GM18861 (cell line): ENCODE results near the gene ZNF710.

Experiments
- ATAC-seq: cut with Tn5 transposase; IDR thresholded peaks from one replicate; pipeline ENCODE4 v1.9.1; 2021; ENCODE audit not compliant: unreplicated experiment

ZNF710 gene

DNA sequence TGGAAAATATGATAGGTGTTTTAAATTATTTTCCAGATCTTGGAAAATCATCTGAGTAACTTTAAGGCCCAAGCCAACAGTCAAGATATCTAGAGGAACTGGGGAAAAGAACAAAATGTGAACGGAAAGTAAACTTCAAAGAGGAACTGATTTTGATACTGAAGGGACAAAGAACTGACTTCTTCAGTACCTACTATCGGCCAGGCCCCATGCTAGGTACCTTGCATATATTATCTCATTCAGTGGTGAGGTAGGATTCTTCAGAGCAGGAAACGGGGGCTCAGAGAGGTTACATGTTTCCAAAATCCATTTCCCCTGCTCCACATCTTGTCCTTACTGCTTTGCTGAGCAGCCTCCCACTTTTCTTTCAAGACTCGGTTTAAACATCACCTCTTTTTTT, 9.8 kb upstream of the ZNF710 start:
- no peak for ATAC-seq

GRCh38 chr15:89993349-89993748, 7.8 kb upstream of the ZNF710 start:
- no peak for ATAC-seq

DNA sequence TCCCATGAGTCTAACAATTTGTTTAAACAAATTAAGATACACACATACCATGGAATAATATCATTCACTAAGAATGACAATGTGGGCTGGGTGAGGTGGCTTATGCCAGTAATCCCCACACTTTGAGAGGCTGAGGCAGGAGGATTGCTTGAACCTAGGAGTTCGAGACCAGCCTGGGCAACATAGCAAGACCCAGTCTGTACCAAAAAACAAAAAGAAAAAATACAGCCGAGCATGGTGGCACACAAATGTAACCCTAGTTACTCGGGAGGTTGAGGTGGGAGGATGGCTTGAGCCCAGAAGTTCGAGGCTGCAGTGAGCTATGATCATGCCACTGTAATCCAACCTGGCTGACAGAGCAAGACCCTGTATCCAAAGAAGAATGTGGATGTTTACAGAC, 4.0 kb upstream of the ZNF710 start:
- ATAC-seq = no peak

GRCh38 chr15:89998141-89998661, 2.9 kb upstream of the ZNF710 start:
- ATAC-seq = no peak

GRCh38 chr15:89998923-89999675, 2.0 kb upstream of the ZNF710 start:
- ATAC-seq = no peak

- no peak for ATAC-seq
Measured at GRCh38 chr15:89999676-90000185, 1.4 kb upstream of the ZNF710 start.

- ATAC-seq = no peak
Measured at GRCh38 chr15:90000186-90001001, 730 bp upstream of the ZNF710 start.

GRCh38 chr15:90001683-90002427, 731 bp downstream of the ZNF710 start:
- ATAC-seq = no peak

GRCh38 chr15:90002428-90002844, 1.3 kb downstream of the ZNF710 start:
- no peak for ATAC-seq

DNA sequence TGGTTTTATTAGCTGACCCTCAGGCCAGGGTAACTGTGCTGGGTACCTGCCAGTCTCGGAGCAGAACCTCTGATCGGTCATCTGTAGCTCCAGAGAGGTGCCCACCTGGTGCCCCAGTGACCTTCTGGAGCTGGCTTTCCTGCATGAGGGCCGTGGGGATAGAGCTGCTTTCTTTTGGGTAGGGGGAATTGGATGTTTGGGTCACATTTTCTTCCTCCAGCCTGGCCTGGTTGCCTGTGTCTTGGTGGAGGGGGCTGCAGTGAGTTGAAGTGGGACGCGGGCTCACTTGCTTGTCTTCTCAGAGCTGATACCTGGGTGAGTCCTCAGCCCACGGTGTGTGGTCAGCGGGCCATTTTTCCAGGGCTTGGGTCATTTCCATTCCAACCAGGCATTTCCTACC, 2.6 kb downstream of the ZNF710 start:
- ATAC-seq = no peak

DNA sequence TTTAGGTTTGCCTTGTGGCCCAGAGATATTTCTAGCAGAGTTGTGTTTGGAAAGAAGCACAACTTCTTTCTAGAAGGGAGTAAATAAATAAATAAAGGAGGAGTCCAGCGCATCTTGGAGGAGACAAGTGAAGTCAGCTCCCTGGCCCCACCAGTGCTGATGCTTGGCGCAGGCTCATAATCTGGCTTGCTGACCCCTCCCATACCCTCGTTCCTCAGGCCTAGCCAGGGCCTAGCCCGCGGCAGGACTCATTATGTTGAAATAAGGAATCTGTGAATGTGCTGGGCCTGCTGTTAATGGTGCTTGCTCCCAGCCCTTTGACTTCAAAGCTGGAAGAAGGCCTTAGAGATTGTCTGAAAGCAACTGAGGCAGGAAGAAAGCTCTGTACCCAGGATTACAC, 3.1 kb downstream of the ZNF710 start:
- no peak for ATAC-seq

DNA sequence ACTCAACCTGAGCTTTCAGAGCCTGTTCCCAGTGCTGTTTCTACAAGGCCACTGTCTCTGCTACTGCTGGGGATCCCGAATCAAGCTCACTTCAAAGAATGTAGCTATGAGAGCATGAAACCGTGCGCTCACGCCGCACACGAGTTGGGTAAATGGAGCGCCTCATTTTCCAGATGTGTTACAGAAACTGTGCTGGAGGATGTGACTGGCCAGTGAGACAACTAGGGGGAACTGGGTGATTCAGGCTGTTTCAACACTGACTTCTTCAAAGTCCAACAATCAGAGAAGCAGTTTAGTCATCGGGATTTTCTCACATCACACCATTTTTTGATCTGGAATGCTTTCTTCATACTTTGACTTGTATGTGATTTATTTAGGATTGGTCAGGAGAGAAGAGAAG, 3.5 kb downstream of the ZNF710 start:
- ATAC-seq = no peak

GRCh38 chr15:90006217-90007075, 5.3 kb downstream of the ZNF710 start:
- ATAC-seq = no peak

DNA sequence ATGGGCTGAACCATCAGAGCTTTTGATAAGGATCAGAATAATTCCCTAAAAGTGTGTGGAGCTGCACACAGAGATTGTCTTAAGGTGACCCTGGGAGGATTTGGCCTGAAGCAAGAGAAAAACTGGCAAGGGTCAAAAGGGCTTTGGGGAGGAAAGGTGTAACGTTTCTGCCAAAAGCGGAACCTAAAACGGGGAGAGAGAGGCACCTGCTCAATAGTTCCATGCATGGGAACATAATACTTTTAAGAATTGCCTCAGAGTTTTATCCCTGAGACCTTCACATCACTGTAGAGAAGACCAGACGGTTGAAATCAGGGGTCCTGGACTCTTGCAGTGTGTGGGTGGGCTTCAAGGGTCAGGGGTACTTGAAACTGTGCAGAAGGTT, 5.9 kb downstream of the ZNF710 start:
- no peak for ATAC-seq

DNA sequence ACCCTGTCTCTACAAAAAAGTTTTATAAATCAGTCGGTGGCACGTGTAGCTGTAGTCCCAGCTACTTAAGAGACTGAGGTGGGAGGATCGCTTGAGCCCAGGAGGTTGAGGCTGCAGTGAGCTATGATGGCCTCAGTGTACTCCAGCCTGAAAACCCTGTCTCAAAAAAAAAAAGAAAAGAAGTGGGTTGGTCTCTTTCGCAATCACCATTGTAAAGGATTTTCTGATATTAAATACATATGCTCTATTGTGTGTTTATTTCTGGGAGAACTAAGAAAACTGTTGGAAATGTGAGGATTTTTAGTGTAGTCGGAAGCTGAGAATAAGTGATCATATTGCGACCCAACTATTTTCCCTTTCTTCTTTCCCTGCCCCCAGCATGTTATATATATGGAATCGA, 7.5 kb downstream of the ZNF710 start:
- ATAC-seq = no peak

DNA sequence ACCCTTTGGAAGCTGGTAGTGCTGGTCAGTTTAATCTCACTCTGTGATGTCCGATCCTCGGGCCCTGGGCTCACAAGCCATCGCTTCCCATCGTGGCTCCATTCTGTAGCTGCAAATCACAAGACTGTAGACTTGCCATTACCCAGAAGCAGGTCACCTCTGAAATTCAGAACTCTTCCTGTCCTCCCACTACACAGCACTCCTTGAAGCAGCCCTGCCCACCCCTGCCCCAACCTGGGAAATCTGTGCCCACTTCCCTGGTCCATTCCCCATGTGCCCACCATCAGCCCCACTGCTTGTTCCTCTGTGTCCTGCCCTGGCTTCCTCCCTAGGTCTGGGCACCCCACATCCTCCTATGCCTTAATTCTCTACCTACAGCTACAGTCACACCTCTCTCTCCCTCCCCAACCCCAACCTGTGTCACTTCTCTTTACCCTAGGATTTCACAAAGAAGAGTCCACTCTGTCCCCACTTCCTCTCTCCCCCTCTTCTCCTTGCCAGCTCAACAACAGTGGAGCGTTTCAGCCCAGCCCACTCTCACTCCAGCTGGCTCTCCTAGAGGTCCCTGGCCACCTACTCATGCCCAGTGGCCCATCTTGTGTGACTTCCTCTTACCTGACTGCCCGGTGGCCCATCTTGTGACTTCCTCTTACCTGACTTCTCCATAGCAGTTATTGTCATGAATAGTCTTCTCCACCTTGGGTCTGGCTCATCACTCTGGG, 8.3 kb downstream of the ZNF710 start:
- ATAC-seq = no peak

GRCh38 chr15:90011705-90012104, 10.6 kb downstream of the ZNF710 start:
- no peak for ATAC-seq

- ATAC-seq = no peak
Measured at GRCh38 chr15:90013503-90013937, 12.4 kb downstream of the ZNF710 start.

DNA sequence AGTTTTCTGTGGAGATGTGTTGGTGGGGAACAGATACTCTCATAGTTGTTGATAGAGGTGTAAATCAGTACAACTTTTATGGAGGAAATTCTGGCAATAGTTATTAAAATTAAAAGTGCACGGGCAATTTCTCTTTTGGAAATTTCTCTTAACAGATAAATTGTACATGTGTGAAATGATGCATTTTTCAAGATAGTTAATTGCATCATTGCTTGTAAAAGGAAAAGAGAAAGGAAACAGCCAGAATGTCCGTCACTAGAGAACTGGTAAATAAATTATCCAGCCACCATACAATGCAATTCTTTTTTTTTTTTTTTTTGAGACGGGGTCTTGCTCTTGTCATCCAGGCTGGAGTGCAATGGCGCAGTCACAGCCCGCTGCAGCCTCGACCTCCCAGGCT, 14.2 kb downstream of the ZNF710 start:
- no peak for ATAC-seq

GRCh38 chr15:90015749-90016148, 14.6 kb downstream of the ZNF710 start:
- ATAC-seq = no peak
